GM12878 (cell line): ENCODE measurements around the gene ACSS1. TPM values are rescaled to one million over a fixed set of nuclear protein-coding genes. Genes with fewer than 3 reads are reported as not detected.

Experiments
- ATAC-seq: fragments of 200-7000 bp; cut with Tn5 transposase; 3 replicates; pipeline ENCODE4 v1.9.1; 2020; ENCODE audit warnings: mild to moderate bottlenecking, moderate library complexity
- BruUV-seq: library from RNA; stranded (reverse); fragments of 400-500 nt; replicated peaks from 2 replicates; lab custom pipeline; 2021; lab: Mats Ljungman, UMichigan
- CTCF ChIA-PET: fragments of 300-600 bp; sonication (Branson Sonifier 250); formaldehyde crosslinking; extraction: SDS; loops from one replicate; lab custom pipeline; 2021; ENCODE audit warnings: inconsistent platforms; lab: Yijun Ruan, JAX
- POLR2A ChIA-PET: fragments of 350-600 bp; formaldehyde crosslinking; extraction: SDS; loops from one replicate; lab custom pipeline; 2021; ENCODE audit warnings: inconsistent platforms; lab: Charles Lee
- RAD21 ChIA-PET: fragments of 300-600 bp; sonication (Branson Sonifier 250); formaldehyde crosslinking; loops from one replicate; lab custom pipeline; 2023; ENCODE audit warnings: antibody characterized with exemption; ENCODE audit not compliant: unreplicated experiment; lab: Charles Lee
- SMC1A ChIA-PET: fragments of 300-600 bp; sonication (Branson Sonifier 250); formaldehyde crosslinking; loops from one replicate; lab custom pipeline; 2023; ENCODE audit not compliant: unreplicated experiment, uncharacterized antibody; lab: Charles Lee
- DNase-seq: peaks from one replicate; pipeline ENCODE4 v3.0.0-alpha.2; 2011; ENCODE audit warnings: low read depth, low spot score
- FAIRE-seq: peaks from 3 replicates; lab custom pipeline; 2011; peaks lifted over from hg19 to GRCh38; lab: Jason Lieb, UNC
- H2AFZ ChIP-seq: 2 replicates; pipeline ENCODE4 v1.6.0; 2011; ENCODE audit warnings: low read depth, low read length, control low read depth; ENCODE audit not compliant: control insufficient read depth
- H3K27ac ChIP-seq: 2 replicates; pipeline ENCODE4 v1.5.1; 2011; ENCODE audit warnings: control low read depth; ENCODE audit not compliant: control insufficient read depth, insufficient read depth
- H3K27me3 ChIP-seq, 2 experiments: replicated peaks in 1 of 2; 2 replicates each; pipeline versions ENCODE4 v1.6.0 to v1.6.1; 2011; ENCODE audit warnings: low read length in 1 of 2; ENCODE audit not compliant: control insufficient read depth in 2 of 2, insufficient read depth in 2 of 2
- H3K36me3 ChIP-seq, 2 experiments: 2 replicates each; pipeline ENCODE4 v1.5.1; 2011; ENCODE audit warnings: low read length in 1 of 2; ENCODE audit not compliant: control insufficient read depth in 2 of 2, insufficient read depth in 2 of 2
- H3K4me1 ChIP-seq: 2 replicates; pipeline ENCODE4 v1.6.1; 2011; ENCODE audit warnings: mild to moderate bottlenecking, low read length, moderate library complexity, mixed read lengths; ENCODE audit not compliant: control insufficient read depth, insufficient read depth
- H3K4me2 ChIP-seq: 2 replicates; pipeline ENCODE4 v1.6.0; 2011; ENCODE audit warnings: control low read depth; ENCODE audit not compliant: control insufficient read depth, insufficient read depth
- H3K4me3 ChIP-seq: fragments of 200-600 bp; sonication (generic); 2 replicates; pipeline ENCODE4 v1.5.1; 2016
- H3K79me2 ChIP-seq: 2 replicates; pipeline ENCODE4 v1.6.0; 2011; ENCODE audit warnings: low read length; ENCODE audit not compliant: control insufficient read depth, insufficient read depth
- H3K9ac ChIP-seq: 2 replicates; pipeline ENCODE4 v1.8.0; 2011; ENCODE audit warnings: low read length, control low read depth, mixed read lengths; ENCODE audit not compliant: control insufficient read depth, insufficient read depth
- H3K9me3 ChIP-seq: replicated peaks from 3 replicates; pipeline ENCODE4 v1.5.1; 2011; ENCODE audit warnings: mild to moderate bottlenecking, low read length; ENCODE audit not compliant: control insufficient read depth, insufficient read depth
- H4K20me1 ChIP-seq: 2 replicates; pipeline ENCODE4 v1.6.0; 2011; ENCODE audit not compliant: control insufficient read depth, insufficient read depth
- ASH2L ChIP-seq: fragments of 300-600, 200-600 bp; sonication (generic); IDR thresholded peaks from 2 replicates; pipeline ENCODE4 v1.6.1; 2017; ENCODE audit warnings: low read depth, mild to moderate bottlenecking, borderline replicate concordance
- BRCA1 ChIP-seq: IDR thresholded peaks from 2 replicates; pipeline ENCODE4 v1.6.1; 2011; ENCODE audit warnings: low read depth, low read length, improper control_type of control experiment
- CBFB ChIP-seq: IDR thresholded peaks from 2 replicates; pipeline ENCODE4 v1.6.1; 2016; ENCODE audit warnings: antibody characterized with exemption, low read depth
- DPF2 ChIP-seq: fragments of 450-650 bp; IDR thresholded peaks from 2 replicates; pipeline ENCODE4 v1.6.1; 2017; ENCODE audit warnings: mild to moderate bottlenecking
- E4F1 ChIP-seq: fragments of 450-650 bp; IDR thresholded peaks from 2 replicates; pipeline ENCODE4 v1.6.1; 2018; ENCODE audit warnings: borderline replicate concordance, mild to moderate bottlenecking; ENCODE audit not compliant: partially characterized antibody
- HCFC1 ChIP-seq: fragments of 150-350 bp; IDR thresholded peaks from 2 replicates; pipeline ENCODE4 v1.6.1; 2014; ENCODE audit warnings: low read length
- MTA2 ChIP-seq: fragments of 450-650 bp; IDR thresholded peaks from 2 replicates; pipeline ENCODE4 v1.6.1; 2016; ENCODE audit warnings: low read depth, mild to moderate bottlenecking, moderate library complexity
- MYC ChIP-seq: IDR thresholded peaks from 2 replicates; pipeline ENCODE4 v1.6.1; 2011; ENCODE audit warnings: mild to moderate bottlenecking, low read length, moderate library complexity, inconsistent platforms; ENCODE audit not compliant: insufficient read depth, insufficient replicate concordance, insufficient read length, severe bottlenecking
- NFXL1 ChIP-seq: fragments of 450-650 bp; IDR thresholded peaks from 2 replicates; pipeline ENCODE4 v1.6.1; 2017; ENCODE audit warnings: antibody characterized with exemption, mild to moderate bottlenecking, borderline replicate concordance
- NR2C2 ChIP-seq: IDR thresholded peaks from 2 replicates; pipeline ENCODE4 v1.6.1; 2011; ENCODE audit warnings: borderline replicate concordance, low read depth; ENCODE audit not compliant: control insufficient read depth, insufficient read length
- NR2F1 ChIP-seq: fragments of 450-650 bp; conservative IDR thresholded peaks from 2 replicates; pipeline ENCODE4 v1.6.1; 2017; ENCODE audit warnings: mild to moderate bottlenecking
- NRF1 ChIP-seq: conservative IDR thresholded peaks from 2 replicates; pipeline ENCODE4 v1.6.1; 2011; ENCODE audit warnings: mild to moderate bottlenecking, low read depth, low read length, improper control_type of control experiment
- PML ChIP-seq: IDR thresholded peaks from 2 replicates; pipeline ENCODE4 v1.6.1; 2012; ENCODE audit warnings: low read length, inconsistent platforms
- POLR2A ChIP-seq: IDR thresholded peaks from 2 replicates; pipeline ENCODE4 v1.6.1; 2011; ENCODE audit warnings: low read depth, mild to moderate bottlenecking, low read length
- POU2F2 ChIP-seq: IDR thresholded peaks from 3 replicates; pipeline ENCODE4 v1.6.1; 2011; ENCODE audit warnings: low read depth, mild to moderate bottlenecking, low read length, borderline replicate concordance
- RCOR1 ChIP-seq: conservative IDR thresholded peaks from 2 replicates; pipeline ENCODE4 v1.6.1; 2012; ENCODE audit warnings: low read depth, low read length, improper control_type of control experiment
- SMAD1 ChIP-seq: fragments of 450-650 bp; IDR thresholded peaks from 2 replicates; pipeline ENCODE4 v1.6.1; 2018; ENCODE audit warnings: mild to moderate bottlenecking, low read depth; ENCODE audit not compliant: partially characterized antibody
- YY1 ChIP-seq: IDR thresholded peaks from 2 replicates; pipeline ENCODE4 v1.6.1; 2011; ENCODE audit warnings: low read depth, mild to moderate bottlenecking, low read length
- ZNF274 ChIP-seq: IDR thresholded peaks from one replicate; pipeline ENCODE4 v1.8.0; 2011; ENCODE audit not compliant: insufficient read length, insufficient read depth
- ZNF592 ChIP-seq: fragments of 450-650 bp; IDR thresholded peaks from 2 replicates; pipeline ENCODE4 v1.6.1; 2017; ENCODE audit warnings: mild to moderate bottlenecking, moderate library complexity
- WGBS: methylation state at CpG from one replicate; pipeline ENCODE4 v1.1.6; 2016; ENCODE audit warnings: low lambda C conversion rate; ENCODE audit not compliant: insufficient replicate concordance, insufficient coverage; ENCODE audit errors: missing lambda C conversion rate; 5-methylcytosine and 5-hydroxymethylcytosine counted together
- in situ Hi-C: fragments of 300-500 bp; cut with MboI; formaldehyde crosslinking; loops from 9 replicates; pipeline ENCODE4 v1.14.3; 2018; ENCODE audit warnings: mixed read lengths
- intact Hi-C: fragments of 100-400 bp; cut with micrococcal nuclease; formaldehyde crosslinking; loops from one replicate; pipeline ENCODE4 v1.14.2; 2022; ENCODE audit not compliant: unreplicated experiment
- polyA plus RNA-seq, 11 experiments: library from polyadenylated mRNA; depleted of rRNA in 4 of 11; unstranded in 6 of 11; stranded (reverse) in 5 of 11; fragments of >200 nt; fragmentation: Nextera tagmentation in 4 of 11; fragmentation: Illumina TruSeq in 1 of 11; extraction: Ambion mirVana in 4 of 11; extraction: Trizol in 1 of 11; gene quantifications; 1 replicate in 1 of 11; 2 replicates in 10 of 11; pipeline versions ENCODE4 v1.2.1 to v1.2.3, GENCODE V29; 2011 to 2016; ENCODE audit warnings: inconsistent platforms in 2 of 11, missing spikeins in 2 of 11, low read depth in 1 of 11
- total RNA-seq, 4 experiments: library from RNA; depleted of rRNA in 3 of 4; stranded (reverse); fragments of >200 nt in 3 of 4; fragmentation: Illumina TruSeq in 1 of 4; extraction: Trizol in 1 of 4; gene quantifications; 2 replicates each; pipeline versions ENCODE4 v1.2.1 to v1.2.3, GENCODE V29; 2013 to 2021

ACSS1 gene
- total and polyA plus RNA-seq, 10 of the 15 experiments (the other 5 are each of a cell fraction or from before 2014, with no cell fraction given): 1.3 to 44.9 (median 31.1) TPM

- no peak for TF ChIP-seq PML
- TF ChIP-seq NR2F1: no peak
- TF ChIP-seq MYC: no peak
- no peak for TF ChIP-seq ASH2L
- no peak for TF ChIP-seq YY1
- no peak for TF ChIP-seq RCOR1
- TF ChIP-seq E4F1: no peak
- no peak for TF ChIP-seq ZNF274
- no peak for TF ChIP-seq MTA2
Observed at GRCh38 chr20:24977797-24978196, 80.1 kb downstream of the ACSS1 start (continued).

DNA sequence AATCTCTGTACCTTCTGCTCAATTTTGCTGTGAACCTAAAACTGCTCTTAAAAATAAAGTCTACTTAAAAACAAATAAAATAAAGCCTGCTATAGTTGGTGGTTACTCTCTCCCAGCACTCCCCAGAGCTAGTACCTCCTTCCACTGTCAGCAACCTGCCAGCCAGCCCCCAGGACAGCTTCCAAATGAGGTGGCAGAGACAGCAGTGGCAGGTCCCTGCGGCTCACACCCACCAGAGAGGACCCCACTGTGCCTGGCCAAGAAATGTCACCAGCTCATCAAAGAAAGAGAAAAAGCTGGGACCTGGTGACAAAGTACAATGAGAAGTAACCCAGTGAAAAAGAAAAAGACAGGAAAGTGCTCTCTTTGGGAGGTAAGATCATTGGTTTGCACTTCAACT, 80.6 kb downstream of the ACSS1 start:
- ChIA-PET CTCF (interaction anchor here (1.0 kb wide), 1 partner anchor 16 kb away, joined by 3 read pairs; no protein-coding TSS in a partner anchor), POLR2A (no interaction called here), SMC1A (interaction anchor here (2.1 kb wide), 1 partner anchor 11 kb away, joined by 4 read pairs; no protein-coding TSS in a partner anchor), RAD21 (no interaction called here)
- no peaks in the 10 kb centered on the region for H3K27me3 ChIP-seq
- peaks cover 17% of the 10 kb centered on the region; the same call in 2 of the 3 replicates for H3K9me3 ChIP-seq
- peaks cover 20 to 22% of the 10 kb centered on the region in 2 experiments for H3K36me3 ChIP-seq
- no peak overlapping the region for H3K4me2 ChIP-seq
- H3K9ac ChIP-seq: no peak overlapping the region
- FAIRE-seq (no peak), DNase-seq (no peak), ATAC-seq (no peak)
- H3K27ac ChIP-seq: no peak overlapping the region
- no peaks in the 10 kb centered on the region for H3K4me1 ChIP-seq
- H2AFZ ChIP-seq: no peak overlapping the region
- H3K79me2 ChIP-seq: no peaks in the 10 kb centered on the region
- in situ Hi-C loops (no loop called here), intact Hi-C loops (no loop called here)
- H4K20me1 ChIP-seq: no peaks in the 10 kb centered on the region
- no TSS peak for BruUV-seq
- no peak overlapping the region for H3K4me3 ChIP-seq
- 94% methylated on average over 1 of the region's 1 CpG for WGBS
- no peak for TF ChIP-seq POU2F2
- TF ChIP-seq NRF1: no peak
- no peak for TF ChIP-seq SMAD1
- no peak for TF ChIP-seq CBFB
- TF ChIP-seq RCOR1: no peak
- TF ChIP-seq BRCA1: no peak
- no peak for TF ChIP-seq HCFC1
- TF ChIP-seq DPF2: no peak
- no peak for TF ChIP-seq POLR2A
- TF ChIP-seq NFXL1: no peak
- no peak for TF ChIP-seq ZNF592
- TF ChIP-seq NR2C2: no peak
